Measurements from ENCODE around the gene GPR158.

DNA sequence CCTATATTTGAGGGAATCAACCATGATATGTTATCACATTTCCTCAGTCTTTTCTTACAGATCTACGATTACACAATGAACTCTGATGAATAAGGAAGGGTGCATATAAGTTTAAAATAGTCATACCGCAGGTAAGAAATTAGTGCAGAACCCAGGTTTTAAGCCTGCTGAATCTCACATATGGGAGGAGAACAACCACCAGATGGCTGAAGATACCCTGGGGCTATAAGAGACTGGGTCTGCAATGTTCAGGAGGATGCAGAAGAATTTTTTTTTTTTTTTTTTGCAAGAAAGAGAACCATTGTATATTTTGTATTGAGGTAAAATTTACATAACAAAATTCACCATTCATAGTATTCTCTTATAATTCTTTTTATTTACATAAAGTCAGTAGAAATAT is 387.0 kb downstream of the GPR158 start:
- TF ChIP-seq ZNF565 (CRISPR knock-in tag; conservative IDR thresholded peaks at IDR 0.05; ENCODE audit: low read depth) (no peak), ZNF70 (CRISPR knock-in tag; IDR thresholded peaks at IDR 0.05) (no peak), ZC3H10 (CRISPR knock-in tag; IDR thresholded peaks at IDR 0.05) (no peak), TOX (CRISPR knock-in tag; IDR thresholded peaks at IDR 0.05; ENCODE audit: borderline replicate concordance) (no peak), SNAI2 (CRISPR knock-in tag; IDR thresholded peaks at IDR 0.05) (no peak), ZFP30 (CRISPR knock-in tag; IDR thresholded peaks at IDR 0.05) (no peak), OSR1 (CRISPR knock-in tag; IDR thresholded peaks at IDR 0.05) (no peak), ZNF8 (CRISPR knock-in tag; IDR thresholded peaks at IDR 0.05) (no peak), BACH2 (CRISPR knock-in tag; IDR thresholded peaks at IDR 0.05; ENCODE audit: borderline replicate concordance) (no peak), ZFP3 (CRISPR knock-in tag; IDR thresholded peaks at IDR 0.05) (no peak)
- TF ChIP-seq, protein P1, sequence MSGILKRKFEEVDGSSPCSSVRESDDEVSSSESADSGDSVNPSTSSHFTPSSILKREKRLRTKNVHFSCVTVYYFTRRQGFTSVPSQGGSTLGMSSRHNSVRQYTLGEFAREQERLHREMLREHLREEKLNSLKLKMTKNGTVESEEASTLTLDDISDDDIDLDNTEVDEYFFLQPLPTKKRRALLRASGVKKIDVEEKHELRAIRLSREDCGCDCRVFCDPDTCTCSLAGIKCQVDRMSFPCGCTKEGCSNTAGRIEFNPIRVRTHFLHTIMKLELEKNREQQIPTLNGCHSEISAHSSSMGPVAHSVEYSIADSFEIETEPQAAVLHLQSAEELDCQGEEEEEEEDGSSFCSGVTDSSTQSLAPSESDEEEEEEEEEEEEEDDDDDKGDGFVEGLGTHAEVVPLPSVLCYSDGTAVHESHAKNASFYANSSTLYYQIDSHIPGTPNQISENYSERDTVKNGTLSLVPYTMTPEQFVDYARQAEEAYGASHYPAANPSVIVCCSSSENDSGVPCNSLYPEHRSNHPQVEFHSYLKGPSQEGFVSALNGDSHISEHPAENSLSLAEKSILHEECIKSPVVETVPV (CRISPR knock-in tag; IDR thresholded peaks at IDR 0.05): no peak
- TF ChIP-seq, protein P2, sequence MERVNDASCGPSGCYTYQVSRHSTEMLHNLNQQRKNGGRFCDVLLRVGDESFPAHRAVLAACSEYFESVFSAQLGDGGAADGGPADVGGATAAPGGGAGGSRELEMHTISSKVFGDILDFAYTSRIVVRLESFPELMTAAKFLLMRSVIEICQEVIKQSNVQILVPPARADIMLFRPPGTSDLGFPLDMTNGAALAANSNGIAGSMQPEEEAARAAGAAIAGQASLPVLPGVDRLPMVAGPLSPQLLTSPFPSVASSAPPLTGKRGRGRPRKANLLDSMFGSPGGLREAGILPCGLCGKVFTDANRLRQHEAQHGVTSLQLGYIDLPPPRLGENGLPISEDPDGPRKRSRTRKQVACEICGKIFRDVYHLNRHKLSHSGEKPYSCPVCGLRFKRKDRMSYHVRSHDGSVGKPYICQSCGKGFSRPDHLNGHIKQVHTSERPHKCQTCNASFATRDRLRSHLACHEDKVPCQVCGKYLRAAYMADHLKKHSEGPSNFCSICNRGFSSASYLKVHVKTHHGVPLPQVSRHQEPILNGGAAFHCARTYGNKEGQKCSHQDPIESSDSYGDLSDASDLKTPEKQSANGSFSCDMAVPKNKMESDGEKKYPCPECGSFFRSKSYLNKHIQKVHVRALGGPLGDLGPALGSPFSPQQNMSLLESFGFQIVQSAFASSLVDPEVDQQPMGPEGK (CRISPR knock-in tag; IDR thresholded peaks at IDR 0.05; ENCODE audit: borderline replicate concordance): no peak
- TF ChIP-seq, protein P3, sequence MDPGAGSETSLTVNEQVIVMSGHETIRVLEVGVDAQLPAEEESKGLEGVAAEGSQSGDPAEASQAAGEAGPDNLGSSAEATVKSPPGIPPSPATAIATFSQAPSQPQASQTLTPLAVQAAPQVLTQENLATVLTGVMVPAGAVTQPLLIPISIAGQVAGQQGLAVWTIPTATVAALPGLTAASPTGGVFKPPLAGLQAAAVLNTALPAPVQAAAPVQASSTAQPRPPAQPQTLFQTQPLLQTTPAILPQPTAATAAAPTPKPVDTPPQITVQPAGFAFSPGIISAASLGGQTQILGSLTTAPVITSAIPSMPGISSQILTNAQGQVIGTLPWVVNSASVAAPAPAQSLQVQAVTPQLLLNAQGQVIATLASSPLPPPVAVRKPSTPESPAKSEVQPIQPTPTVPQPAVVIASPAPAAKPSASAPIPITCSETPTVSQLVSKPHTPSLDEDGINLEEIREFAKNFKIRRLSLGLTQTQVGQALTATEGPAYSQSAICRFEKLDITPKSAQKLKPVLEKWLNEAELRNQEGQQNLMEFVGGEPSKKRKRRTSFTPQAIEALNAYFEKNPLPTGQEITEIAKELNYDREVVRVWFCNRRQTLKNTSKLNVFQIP (CRISPR knock-in tag; IDR thresholded peaks at IDR 0.05; ENCODE audit: borderline replicate concordance, low read depth): no peak
